DOHH2 (cell line): Measurements from ENCODE around the gene B9D2.

Experiments
- H3F3A ChIP-seq: fragments of 200-600 bp; sonication (generic), shearing (Covaris generic); 2 replicates; pipeline ENCODE4 v1.6.0; 2016; ENCODE audit warnings: antibody characterized with exemption, mild to moderate bottlenecking; ENCODE audit not compliant: control insufficient read depth, insufficient read depth
- H3K27ac ChIP-seq: fragments of 200-600 bp; sonication (generic); 2 replicates; pipeline ENCODE4 v1.5.1; 2014; ENCODE audit warnings: low read depth, mild to moderate bottlenecking, low read length, moderate library complexity
- H3K27me3 ChIP-seq: fragments of 200-600 bp; sonication (generic); 2 replicates; pipeline ENCODE4 v1.6.1; 2014; ENCODE audit warnings: mild to moderate bottlenecking, low read length, mixed read lengths; ENCODE audit not compliant: control insufficient read depth
- H3K36me3 ChIP-seq: fragments of 200-600 bp; sonication (generic); 2 replicates; pipeline ENCODE4 v1.6.1; 2014; ENCODE audit warnings: mild to moderate bottlenecking, low read length, moderate library complexity, mixed read lengths; ENCODE audit not compliant: control insufficient read depth
- H3K4me1 ChIP-seq: fragments of 200-600 bp; sonication (generic); 2 replicates; pipeline ENCODE4 v1.6.1; 2014; ENCODE audit warnings: mild to moderate bottlenecking, low read length, mixed read lengths; ENCODE audit not compliant: control insufficient read depth
- H3K4me2 ChIP-seq: fragments of 200-600 bp; sonication (generic); 2 replicates; pipeline ENCODE4 v1.6.0; 2014; ENCODE audit warnings: mild to moderate bottlenecking, low read length, moderate library complexity
- H3K4me3 ChIP-seq: fragments of 200-600 bp; sonication (generic); 2 replicates; pipeline ENCODE4 v1.5.1; 2014; ENCODE audit warnings: mild to moderate bottlenecking, low read length, mixed read lengths
- H3K79me2 ChIP-seq: fragments of 200-600 bp; sonication (generic); 2 replicates; pipeline ENCODE4 v1.6.1; 2014; ENCODE audit warnings: mild to moderate bottlenecking, low read length, mixed read lengths; ENCODE audit not compliant: control insufficient read depth
- H3K9me2 ChIP-seq: fragments of 200-600 bp; sonication (generic); replicated peaks from 2 replicates; pipeline ENCODE4 v1.6.1; 2014; ENCODE audit warnings: mild to moderate bottlenecking, low read length, mixed read lengths; ENCODE audit not compliant: control insufficient read depth
- H3K9me3 ChIP-seq: fragments of 200-600 bp; sonication (generic); 2 replicates; pipeline ENCODE4 v1.6.1; 2014; ENCODE audit warnings: antibody characterized with exemption, low read length, mixed read lengths; ENCODE audit not compliant: control insufficient read depth, insufficient read depth
- H4K20me1 ChIP-seq: fragments of 200-600 bp; sonication (generic); 2 replicates; pipeline ENCODE4 v1.6.0; 2014; ENCODE audit warnings: low read depth, mild to moderate bottlenecking, antibody characterized with exemption, low read length, moderate library complexity; ENCODE audit not compliant: control insufficient read depth, insufficient read depth
- CTCF ChIP-seq: fragments of 200-600 bp; sonication (generic); IDR thresholded peaks from one replicate; pipeline ENCODE4 v1.5.1; 2014; ENCODE audit warnings: antibody characterized with exemption, mild to moderate bottlenecking, low read depth, low read length; ENCODE audit not compliant: poor library complexity, severe bottlenecking
- EZH2phosphoT487 ChIP-seq: fragments of 200-600 bp; sonication (generic); IDR thresholded peaks from 2 replicates; pipeline ENCODE4 v1.6.1; 2017; ENCODE audit warnings: borderline replicate concordance, mild to moderate bottlenecking, antibody characterized with exemption, low read length, moderate library complexity, mixed read lengths

Gene B9D2

GRCh38 chr19:41397086-41398049 is 33.4 kb upstream of the B9D2 start, which contains the start of the genes BCKDHA and EXOSC5:
Gene BCKDHA, plus strand, starts transcription at chr19:41397818. Its CDS starts 10 bp downstream, at chr19:41397828.
Gene EXOSC5, minus strand, starts transcription at chr19:41397359. Its CDS starts 31 bp downstream, at chr19:41397328.
- H3K4me2 ChIP-seq = peak within 1 kb of the TSS; percentile 64
- H4K20me1 ChIP-seq = no peaks in the 10 kb centered on the region
- H3K9me2 ChIP-seq = no peaks in the 10 kb centered on the region
- H3K79me2 ChIP-seq = peaks cover 63% of the 10 kb centered on the region
- peak within 1 kb of the TSS; percentile 99 for H3K4me3 ChIP-seq
- TF ChIP-seq CTCF = no peak
- no peak for TF ChIP-seq EZH2phosphoT487
- H3K9me3 ChIP-seq = no peaks in the 10 kb centered on the region
- H3K27ac ChIP-seq = peak within 1 kb of the TSS; percentile 78
- H3K4me1 ChIP-seq = peaks cover 30% of the 10 kb centered on the region
- no peaks in the 10 kb centered on the region for H3K27me3 ChIP-seq
- H3F3A ChIP-seq = no peaks in the 10 kb centered on the region
- peaks cover 22% of the 10 kb centered on the region for H3K36me3 ChIP-seq

GRCh38 chr19:41395355-41395754 is 31.4 kb upstream of the B9D2 start:
- Histone ChIP-seq H3F3A (no peaks in the 10 kb centered on the region), H4K20me1 (no peaks in the 10 kb centered on the region), H3K9me2 (no peaks in the 10 kb centered on the region), H3K4me2 (peak overlapping the region; percentile 64), H3K4me1 (peaks cover 30% of the 10 kb centered on the region), H3K36me3 (peaks cover 38% of the 10 kb centered on the region), H3K27me3 (no peaks in the 10 kb centered on the region), H3K4me3 (peak overlapping the region; percentile 99), H3K79me2 (peaks cover 63% of the 10 kb centered on the region), H3K27ac (no peak overlapping the region), H3K9me3 (no peaks in the 10 kb centered on the region)
- no peak for TF ChIP-seq CTCF
- TF ChIP-seq EZH2phosphoT487 = no peak

- H3F3A ChIP-seq = no peaks in the 10 kb centered on the region
- H3K9me2 ChIP-seq = no peaks in the 10 kb centered on the region
- peaks cover 53% of the 10 kb centered on the region for H3K36me3 ChIP-seq
- H4K20me1 ChIP-seq = no peaks in the 10 kb centered on the region
- no peak overlapping the region for H3K27ac ChIP-seq
- no peak overlapping the region for H3K4me3 ChIP-seq
- H3K4me1 ChIP-seq = peaks cover 21% of the 10 kb centered on the region
- no peak overlapping the region for H3K4me2 ChIP-seq
- TF ChIP-seq EZH2phosphoT487 = no peak
- no peak for TF ChIP-seq CTCF
- H3K79me2 ChIP-seq = peaks cover 48% of the 10 kb centered on the region
- H3K9me3 ChIP-seq = no peaks in the 10 kb centered on the region
- no peaks in the 10 kb centered on the region for H3K27me3 ChIP-seq
Observed at GRCh38 chr19:41392775-41393174, 28.8 kb upstream of the B9D2 start.
